HG03175 (cell line): ENCODE measurements around the gene PRKG1.
"Not testable (repeated sequence)": the region's sequence is repeated elsewhere in the genome, so short reads cannot be mapped to it uniquely, and the experiment has no call there.

ENCODE experiments used
- ATAC-seq: cut with Tn5 transposase; IDR thresholded peaks from one replicate; pipeline ENCODE4 v1.9.1; 2021; ENCODE audit warnings: mild to moderate bottlenecking, moderate library complexity; ENCODE audit not compliant: unreplicated experiment

The PRKG1 gene

DNA sequence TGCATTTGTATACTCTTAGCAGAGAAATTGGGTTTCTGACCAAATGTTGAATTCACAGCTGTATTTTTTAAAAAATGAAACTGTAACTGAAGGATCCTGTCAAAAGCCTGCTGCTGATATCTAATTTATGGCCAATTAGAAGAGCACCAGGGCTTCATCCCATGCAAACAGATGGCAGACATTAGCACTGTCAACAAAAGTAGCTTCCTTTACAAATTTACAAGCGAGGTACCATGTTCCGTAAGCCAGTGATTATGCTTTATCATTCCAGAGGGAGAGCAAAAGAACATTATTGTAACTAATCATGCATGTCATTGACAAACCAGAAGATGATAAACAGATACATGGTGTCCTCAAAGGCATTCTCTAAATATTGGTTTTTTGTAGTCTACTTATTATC, 1062.6 kb downstream of the PRKG1 start:
- no peak for ATAC-seq

DNA sequence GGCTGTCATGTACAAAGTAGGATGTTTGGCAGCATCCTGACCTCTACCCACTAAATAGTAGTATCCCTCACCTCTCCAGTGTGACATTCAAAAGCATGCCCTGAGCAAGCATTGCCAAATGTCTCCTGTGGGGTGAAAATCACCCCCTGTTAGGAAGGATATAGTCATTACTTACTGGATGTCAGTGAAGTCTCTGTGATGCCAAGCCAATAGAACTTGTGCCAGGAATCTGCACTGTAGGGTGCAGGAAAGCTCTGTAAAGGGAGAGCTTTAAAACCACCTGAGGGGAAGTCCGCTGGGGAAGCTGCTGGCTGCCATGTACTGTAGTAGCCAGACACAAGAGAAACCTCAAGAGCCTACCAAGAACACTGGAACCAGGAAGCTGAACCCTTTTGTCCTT, 1069.1 kb downstream of the PRKG1 start:
- ATAC-seq = no peak

DNA sequence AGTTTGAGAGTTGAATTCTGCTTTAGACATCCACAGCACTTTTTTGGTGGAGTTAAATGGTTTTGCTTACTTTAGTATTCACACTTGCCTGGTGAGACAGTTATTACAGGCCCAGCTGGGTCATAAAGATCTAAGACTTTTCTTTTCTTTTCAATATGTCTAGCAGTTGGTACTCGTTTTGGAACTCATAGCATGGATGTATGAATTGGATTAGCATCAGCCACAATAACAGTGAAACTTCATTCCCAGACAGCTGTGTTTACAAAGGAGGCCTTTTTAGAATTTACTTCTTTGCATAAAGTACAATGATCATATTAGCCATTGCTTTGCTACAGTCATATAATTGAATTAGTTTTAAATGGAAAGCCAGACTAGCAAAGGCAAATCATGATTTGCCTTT, 1071.3 kb downstream of the PRKG1 start:
- ATAC-seq = no peak

- no peak for ATAC-seq
These were observed 1072.5 kb downstream of the PRKG1 start for GRCh38 chr10:52146766-52147165.

- ATAC-seq = no peak
These were observed 1096.5 kb downstream of the PRKG1 start for GRCh38 chr10:52170776-52171175.

- ATAC-seq = no peak
These were observed 1098.3 kb downstream of the PRKG1 start for GRCh38 chr10:52172581-52172980.

- ATAC-seq = no peak
These were observed 1111.0 kb downstream of the PRKG1 start for GRCh38 chr10:52185256-52185655.

- ATAC-seq = no peak
These were observed 1113.4 kb downstream of the PRKG1 start for GRCh38 chr10:52187521-52188258.

- ATAC-seq = no peak
These were observed 1116.8 kb downstream of the PRKG1 start for GRCh38 chr10:52191049-52191448.

- no peak for ATAC-seq
These were observed 1119.9 kb downstream of the PRKG1 start for GRCh38 chr10:52194191-52194590.

GRCh38 chr10:52194716-52195115, 1120.4 kb downstream of the PRKG1 start:
- no peak for ATAC-seq

DNA sequence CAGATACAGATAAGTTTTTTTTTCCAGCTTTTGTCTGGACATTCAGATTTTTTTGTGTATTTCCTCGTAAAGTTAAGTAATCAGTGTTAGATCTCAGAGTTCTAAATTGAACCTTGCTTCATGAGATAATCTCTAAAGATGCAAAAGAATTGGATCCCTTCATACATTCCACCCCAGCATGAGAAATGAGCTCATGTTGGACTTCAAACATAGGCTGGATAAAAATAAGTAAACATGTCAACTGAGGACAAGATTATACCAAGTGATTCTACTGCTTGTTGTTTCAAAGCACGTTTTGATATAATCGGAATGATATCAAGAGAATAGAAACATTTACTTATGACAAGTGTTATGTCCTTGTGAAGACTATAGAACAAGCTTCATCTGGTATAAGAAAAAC, 1122.8 kb downstream of the PRKG1 start:
- no peak for ATAC-seq

GRCh38 chr10:52198540-52198939, 1124.3 kb downstream of the PRKG1 start:
- ATAC-seq = no peak

DNA sequence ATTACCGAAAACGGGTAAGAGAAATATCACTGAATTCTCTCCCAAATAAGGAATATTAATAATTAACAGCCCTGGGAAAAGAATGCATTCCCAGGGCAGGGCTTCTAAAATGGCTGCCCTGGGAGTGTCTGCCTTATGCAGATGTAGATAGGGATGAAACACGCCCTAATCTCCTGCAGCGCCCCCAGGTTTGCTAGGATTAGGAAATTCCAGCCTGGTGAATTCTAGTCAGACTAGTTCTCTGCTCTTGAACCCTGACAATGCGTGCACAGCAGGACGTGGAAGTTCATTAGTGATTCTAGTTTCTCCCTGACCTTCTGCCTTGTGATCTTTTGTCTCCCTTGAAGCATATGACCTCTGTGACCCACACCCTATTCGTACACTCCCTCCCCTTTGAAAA, 1130.6 kb downstream of the PRKG1 start:
- ATAC-seq = not testable (repeated sequence)

- no peak for ATAC-seq
These were observed 1134.1 kb downstream of the PRKG1 start for GRCh38 chr10:52208365-52208764.

DNA sequence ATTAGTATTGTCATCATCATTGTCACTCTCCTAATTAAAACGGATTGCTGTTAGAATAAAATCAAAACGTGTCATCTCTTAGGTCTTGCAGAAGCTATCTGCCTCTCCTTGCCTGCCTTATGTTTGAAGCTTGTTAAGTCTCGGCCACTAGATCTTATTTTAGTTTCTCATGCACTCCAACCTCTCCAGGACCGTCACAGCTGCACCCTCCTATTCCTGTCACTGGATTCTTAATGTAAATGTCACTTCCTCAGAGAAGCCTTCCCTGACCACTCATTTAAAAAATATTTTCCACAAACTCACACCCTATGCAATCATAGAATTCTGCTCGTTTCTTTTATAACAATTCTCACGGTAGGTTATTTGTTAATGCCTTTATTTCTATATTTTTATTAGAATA, 1135.9 kb downstream of the PRKG1 start:
- no peak for ATAC-seq

DNA sequence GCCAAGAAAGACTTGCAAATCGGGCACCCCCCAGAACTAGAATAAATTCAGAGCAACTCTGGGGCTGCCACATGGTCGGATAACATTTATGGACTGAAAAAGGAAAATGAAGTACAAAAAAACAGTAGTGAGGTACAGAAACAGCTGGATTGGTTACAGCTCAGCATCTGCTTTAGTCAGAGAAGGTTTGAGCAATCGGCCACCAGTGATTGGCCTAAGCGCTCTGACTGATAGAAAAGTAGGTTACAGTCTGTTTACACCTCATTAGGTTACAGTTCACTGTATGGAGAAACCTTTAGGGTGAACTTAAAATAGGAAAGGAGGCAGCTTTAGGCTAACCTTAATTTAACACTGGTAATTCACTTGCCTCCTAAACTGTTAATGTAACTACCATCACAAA, 1137.8 kb downstream of the PRKG1 start:
- ATAC-seq = no peak

- ATAC-seq = no peak
These were observed 1138.5 kb downstream of the PRKG1 start for GRCh38 chr10:52212802-52213201.

- no peak for ATAC-seq
These were observed 1139.0 kb downstream of the PRKG1 start for GRCh38 chr10:52213321-52213752.

DNA sequence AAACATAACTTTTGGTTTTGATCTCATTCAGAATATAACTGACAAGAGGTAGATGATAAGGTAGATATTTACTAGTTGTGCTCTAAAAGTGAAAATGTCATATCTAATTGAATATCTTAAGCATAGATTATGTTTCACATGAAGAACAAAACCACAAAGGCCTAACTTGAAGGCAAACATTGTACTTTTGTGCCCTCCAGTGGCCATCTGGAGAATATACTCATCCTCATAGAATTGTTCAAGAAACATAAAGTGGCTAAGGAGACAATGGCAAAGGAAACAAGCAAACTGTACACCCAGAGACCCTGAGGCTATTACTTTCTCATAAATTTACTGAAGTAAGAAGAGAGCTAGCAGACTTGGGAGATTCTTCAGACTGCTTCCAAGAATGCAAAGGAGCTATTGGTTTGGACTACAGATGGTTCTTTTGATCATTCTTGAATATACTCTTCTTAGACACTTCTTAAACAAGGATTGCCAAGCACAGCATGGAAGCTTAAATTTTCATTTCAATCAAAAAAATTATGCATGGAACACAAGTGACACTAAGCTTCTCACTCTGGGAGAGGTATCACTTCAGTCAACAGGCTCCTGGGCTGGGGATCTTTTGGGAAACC, 1141.6 kb downstream of the PRKG1 start:
- peak; percentile 79 for ATAC-seq

DNA sequence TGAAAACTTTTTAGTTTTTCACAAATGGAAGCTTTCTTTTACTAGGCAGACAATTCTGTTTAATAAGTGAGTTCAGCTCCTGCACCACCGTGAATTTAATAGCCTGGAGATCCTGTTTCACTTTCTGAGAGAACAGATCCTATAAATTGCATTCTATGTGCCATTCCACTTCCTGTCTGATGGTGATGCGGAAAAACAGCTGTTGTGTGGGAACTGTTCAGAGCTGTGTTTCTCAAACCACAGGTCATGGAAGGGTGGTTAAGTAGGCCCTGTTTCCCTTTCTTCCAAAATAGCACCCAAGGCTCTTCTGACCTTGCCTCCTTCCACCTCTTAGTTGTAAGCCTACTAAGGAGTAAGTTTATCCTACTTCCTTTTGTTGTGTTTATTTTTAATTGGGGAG, 1142.6 kb downstream of the PRKG1 start:
- ATAC-seq = peak; percentile 56

GRCh38 chr10:52217531-52217930, 1143.2 kb downstream of the PRKG1 start:
- ATAC-seq = no peak

DNA sequence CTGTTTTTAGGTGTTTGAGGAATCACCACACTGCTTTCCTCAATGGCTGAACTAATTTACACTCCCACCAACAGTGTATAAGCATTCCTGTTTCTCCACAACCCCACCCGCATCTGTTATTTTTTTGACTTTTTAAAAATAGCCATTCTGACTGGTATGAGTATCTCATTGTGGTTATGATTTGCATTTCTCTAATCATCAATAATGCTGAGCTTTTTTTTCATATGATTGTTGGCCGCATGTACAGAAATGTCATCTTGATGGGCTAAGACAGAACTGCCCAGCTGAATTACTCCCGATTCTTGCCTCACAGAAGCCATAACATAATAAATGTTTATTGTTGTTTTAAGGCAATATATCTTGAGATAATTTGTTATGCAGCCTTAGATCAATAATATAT, 1146.7 kb downstream of the PRKG1 start:
- ATAC-seq = no peak
